PFSK-1 (cell line): ENCODE data around the gene ABCG8.

Experiments
- FOXP2 ChIP-seq: optimal IDR thresholded peaks from 2 replicates; pipeline ENCODE3; 2011; ENCODE audit warnings: borderline replicate concordance, control low read depth, inconsistent platforms; ENCODE audit not compliant: insufficient read depth; ENCODE audit errors: extremely low read length, extremely low read depth
- POLR2AphosphoS5 ChIP-seq: IDR thresholded peaks from 2 replicates; pipeline ENCODE4 v1.6.1; 2012; ENCODE audit warnings: low read depth, mild to moderate bottlenecking, control low read depth, low read length, moderate library complexity
- SIN3A ChIP-seq: IDR thresholded peaks from 2 replicates; pipeline ENCODE4 v1.6.1; 2012; ENCODE audit warnings: mild to moderate bottlenecking, low read length, moderate library complexity, borderline replicate concordance; ENCODE audit not compliant: insufficient read depth
- TAF1 ChIP-seq: IDR thresholded peaks from 2 replicates; pipeline ENCODE4 v1.6.1; 2012; ENCODE audit warnings: low read length, control low read depth, borderline replicate concordance; ENCODE audit not compliant: insufficient read depth
- TF ChIP-seq, protein P1 (sequence below), 2 experiments: IDR thresholded peaks; 2 replicates each; pipeline versions ENCODE4 v1.6.1 to v1.8.0; 2011 to 2012; ENCODE audit warnings: low read depth in 2 of 2, low read length in 2 of 2, control low read depth in 1 of 2, inconsistent platforms in 1 of 2, mild to moderate bottlenecking in 1 of 2, moderate library complexity in 1 of 2; ENCODE audit not compliant: insufficient read depth in 1 of 2

DNA sequence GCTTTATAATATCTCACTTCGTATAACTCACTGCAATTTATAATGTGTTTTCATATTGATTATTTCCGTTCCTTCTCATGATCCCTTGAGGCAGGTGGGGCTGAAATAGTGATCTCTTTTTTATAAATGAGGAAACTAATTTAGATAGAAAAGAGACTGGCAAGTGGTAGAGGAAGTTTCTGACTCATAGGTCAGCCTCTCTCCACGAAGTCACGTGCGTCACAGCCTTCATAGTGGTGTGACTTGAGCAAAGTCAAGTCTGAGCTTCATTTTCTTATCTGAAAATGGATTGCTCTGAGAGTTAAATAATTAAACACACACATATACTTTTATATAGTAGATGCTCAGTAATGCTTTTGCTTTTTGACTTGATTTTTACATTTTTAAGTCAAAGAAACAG is 20.0 kb upstream of the ABCG8 start:
- TF ChIP-seq SIN3A (no peak), POLR2AphosphoS5 (no peak), TAF1 (no peak), FOXP2 (no peak)
- TF ChIP-seq, protein P1, sequence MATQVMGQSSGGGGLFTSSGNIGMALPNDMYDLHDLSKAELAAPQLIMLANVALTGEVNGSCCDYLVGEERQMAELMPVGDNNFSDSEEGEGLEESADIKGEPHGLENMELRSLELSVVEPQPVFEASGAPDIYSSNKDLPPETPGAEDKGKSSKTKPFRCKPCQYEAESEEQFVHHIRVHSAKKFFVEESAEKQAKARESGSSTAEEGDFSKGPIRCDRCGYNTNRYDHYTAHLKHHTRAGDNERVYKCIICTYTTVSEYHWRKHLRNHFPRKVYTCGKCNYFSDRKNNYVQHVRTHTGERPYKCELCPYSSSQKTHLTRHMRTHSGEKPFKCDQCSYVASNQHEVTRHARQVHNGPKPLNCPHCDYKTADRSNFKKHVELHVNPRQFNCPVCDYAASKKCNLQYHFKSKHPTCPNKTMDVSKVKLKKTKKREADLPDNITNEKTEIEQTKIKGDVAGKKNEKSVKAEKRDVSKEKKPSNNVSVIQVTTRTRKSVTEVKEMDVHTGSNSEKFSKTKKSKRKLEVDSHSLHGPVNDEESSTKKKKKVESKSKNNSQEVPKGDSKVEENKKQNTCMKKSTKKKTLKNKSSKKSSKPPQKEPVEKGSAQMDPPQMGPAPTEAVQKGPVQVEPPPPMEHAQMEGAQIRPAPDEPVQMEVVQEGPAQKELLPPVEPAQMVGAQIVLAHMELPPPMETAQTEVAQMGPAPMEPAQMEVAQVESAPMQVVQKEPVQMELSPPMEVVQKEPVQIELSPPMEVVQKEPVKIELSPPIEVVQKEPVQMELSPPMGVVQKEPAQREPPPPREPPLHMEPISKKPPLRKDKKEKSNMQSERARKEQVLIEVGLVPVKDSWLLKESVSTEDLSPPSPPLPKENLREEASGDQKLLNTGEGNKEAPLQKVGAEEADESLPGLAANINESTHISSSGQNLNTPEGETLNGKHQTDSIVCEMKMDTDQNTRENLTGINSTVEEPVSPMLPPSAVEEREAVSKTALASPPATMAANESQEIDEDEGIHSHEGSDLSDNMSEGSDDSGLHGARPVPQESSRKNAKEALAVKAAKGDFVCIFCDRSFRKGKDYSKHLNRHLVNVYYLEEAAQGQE (IDR thresholded peaks at IDR 0.05; ENCODE audit: insufficient read depth in 1 of 2, low read depth in 2 of 2, low read length in 2 of 2), result no peak
